HG03342 (cell line): ENCODE measurements around the gene PGAP3.

Source experiments
- ATAC-seq: cut with Tn5 transposase; IDR thresholded peaks from one replicate; pipeline ENCODE4 v1.9.1; 2021; ENCODE audit warnings: mild to moderate bottlenecking, moderate library complexity; ENCODE audit not compliant: unreplicated experiment

Gene PGAP3

DNA sequence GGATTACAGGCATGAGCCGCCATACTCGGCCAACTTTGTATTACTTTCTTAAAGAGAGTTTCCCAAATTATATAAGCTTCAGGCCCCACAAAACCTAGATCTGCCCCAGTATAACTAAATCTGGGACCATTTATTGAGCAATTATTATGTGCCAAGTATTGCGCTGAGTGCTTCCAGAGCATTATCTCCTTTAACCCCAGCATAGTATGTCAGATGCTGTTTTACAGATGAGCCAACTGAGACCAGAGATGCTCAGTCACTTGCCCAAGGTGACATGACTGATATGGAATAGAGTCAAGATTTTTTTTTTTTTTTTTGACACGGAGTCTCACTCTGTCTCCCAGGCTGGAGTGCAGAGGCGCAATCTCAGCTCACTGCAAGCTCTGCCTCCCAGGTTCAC lies 10.1 kb upstream of the PGAP3 start:
- ATAC-seq, result no peak

DNA sequence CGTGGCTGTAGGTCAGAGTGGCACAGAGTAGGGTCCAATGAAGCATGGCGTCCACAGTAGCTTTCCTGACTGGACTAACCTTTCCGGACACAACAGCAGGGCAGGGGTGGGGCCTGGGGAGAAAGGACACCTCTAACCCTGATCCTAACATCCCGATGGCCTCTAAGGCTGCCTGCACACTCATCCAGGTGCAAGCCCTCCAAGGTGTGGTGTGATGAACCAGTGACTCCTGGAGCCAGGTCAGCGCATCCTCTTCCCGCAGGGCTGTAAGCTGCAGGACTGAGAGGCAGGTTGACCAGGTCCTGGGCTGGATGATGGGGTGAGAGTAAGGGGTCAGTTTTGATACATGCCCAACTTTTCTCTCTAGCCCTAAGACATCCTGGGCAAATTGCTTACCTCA lies 8.9 kb upstream of the PGAP3 start:
- ATAC-seq, result no peak

DNA sequence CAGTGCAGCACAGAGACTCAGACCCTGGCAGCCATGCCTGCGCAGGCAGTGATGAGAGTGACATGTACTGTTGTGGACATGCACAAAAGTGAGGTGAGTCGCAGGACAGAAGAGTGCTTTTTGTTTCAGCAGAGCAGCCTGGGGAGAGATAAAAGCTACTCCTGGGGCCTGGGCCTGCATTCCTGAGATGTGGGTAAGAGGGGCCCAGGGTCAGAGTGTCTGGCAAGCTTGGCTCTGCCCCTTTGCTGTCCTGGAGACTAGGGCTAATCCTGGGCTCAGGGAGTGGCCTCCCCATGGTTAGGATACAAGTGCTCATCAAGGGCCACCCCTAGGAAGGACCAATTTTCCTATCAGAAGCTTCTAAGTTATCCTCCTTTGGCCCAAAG lies 7.2 kb upstream of the PGAP3 start:
- ATAC-seq, result no peak

DNA sequence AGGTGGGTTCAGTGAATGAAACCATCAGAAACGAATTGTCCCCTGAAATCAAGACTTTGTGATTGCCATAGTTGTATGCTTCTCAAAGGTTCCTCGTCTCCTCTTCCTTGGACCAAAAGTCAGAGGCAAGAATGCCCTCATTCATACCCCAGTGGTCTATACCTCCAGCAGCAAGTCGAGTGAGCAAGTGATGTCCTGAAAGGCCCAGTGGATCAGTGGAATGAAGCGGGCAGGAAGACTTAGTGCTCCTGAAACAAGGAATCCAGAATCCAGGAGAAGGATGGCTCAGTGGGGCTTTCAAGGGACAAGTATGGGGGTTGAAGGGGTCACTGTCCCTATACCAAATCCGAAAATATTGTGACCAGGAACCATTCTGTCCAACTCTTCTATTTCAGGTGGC lies 6.7 kb upstream of the PGAP3 start:
- no peak for ATAC-seq

DNA sequence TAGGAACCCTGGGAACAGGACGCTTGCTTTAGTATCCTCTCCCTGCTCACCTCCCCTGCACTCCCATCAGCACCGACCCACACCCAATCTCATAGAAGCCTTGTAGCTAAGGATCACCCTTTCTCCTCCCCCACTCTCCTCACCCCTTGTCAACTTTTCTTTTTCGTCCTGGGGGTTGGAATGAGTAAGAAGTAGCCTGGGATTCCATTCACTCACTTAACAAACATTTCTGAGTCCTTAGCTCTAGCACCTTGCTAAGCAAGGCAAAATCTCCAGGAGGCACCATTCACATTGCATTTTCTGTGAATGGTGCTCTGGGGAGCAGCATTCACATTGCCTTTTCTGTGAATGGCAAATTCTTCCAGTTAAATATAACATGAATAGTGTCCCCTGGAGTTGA lies 1.1 kb upstream of the PGAP3 start:
- ATAC-seq, result no peak

DNA sequence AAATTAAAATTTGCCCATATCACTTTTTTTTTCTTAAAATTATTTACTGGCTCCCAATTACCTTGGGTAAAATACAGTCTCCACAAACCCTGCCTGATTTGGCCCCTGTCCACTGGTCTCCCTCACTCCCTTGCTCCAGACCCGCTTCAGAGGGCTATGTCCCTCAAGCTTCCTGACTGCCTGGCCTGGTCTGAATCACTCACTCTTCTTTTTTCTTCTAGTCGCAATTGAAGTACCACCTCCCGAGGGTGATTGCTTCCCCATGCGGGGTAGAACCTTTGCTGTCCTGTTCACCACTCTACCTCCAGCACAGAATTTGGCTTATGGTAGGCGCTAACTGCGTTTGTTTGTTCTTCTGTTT lies 598 bp upstream of the PGAP3 start:
- no peak for ATAC-seq

DNA sequence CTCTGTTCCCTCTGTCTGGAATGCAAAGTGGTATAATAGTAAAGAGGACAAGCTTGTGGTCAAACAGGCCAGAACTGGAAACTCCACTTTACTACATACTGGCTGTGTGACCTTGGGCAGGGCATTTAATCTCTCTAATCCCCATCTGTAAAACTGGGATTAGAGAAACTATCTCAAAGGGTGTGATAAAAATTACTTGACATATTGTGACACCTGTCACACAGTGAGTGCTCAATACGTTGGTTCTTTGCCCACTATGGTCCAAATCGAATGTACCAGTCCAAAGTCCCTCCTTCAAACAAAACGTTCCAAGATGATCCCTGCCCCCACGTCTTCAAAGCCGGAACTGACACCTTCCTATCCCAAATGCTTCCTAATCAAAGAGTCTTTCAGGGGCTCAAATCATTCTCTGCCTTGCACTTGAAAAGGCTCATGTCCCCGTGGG lies 734 bp downstream of the PGAP3 start:
- ATAC-seq, result no peak

DNA sequence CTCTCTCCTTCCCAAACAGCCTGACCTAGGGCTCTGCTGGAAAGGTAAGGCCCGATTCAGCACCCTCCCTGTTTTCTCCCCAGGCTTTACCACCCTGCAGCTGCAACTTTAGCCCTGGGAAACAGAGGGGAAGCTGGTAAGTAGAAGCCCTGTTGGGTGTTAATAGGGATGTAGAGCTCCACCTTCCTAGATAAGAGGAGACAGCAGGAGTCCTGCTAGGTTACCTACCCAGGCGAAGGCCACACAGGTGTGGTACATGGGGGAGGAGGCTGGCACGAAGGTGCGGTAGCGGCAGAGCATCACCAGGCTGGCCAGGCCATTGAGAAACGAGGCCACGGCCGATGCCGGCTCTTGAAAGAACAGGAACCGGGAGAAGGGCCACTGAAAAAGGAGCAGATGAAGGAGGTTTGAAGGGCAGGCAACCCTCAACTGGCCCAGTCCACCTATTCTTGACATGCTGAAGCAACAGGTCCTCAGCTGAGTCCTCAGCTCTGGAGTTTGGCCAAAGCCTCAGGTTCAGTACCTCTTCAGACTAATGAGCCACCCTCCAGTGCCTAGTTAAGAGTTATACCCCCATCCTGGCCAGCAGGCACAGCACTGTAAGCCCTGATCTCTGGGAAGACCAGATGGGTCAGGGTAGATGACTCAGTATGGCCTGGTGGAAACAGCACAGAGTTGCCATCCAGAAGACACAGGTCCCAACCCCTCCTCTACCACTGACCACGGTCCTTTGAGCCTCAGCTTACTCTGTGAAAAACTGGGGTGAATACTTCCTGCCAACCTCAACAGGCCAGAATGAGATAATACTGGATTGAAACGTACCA lies 3.3 kb downstream of the PGAP3 start:
- ATAC-seq, result no peak

DNA sequence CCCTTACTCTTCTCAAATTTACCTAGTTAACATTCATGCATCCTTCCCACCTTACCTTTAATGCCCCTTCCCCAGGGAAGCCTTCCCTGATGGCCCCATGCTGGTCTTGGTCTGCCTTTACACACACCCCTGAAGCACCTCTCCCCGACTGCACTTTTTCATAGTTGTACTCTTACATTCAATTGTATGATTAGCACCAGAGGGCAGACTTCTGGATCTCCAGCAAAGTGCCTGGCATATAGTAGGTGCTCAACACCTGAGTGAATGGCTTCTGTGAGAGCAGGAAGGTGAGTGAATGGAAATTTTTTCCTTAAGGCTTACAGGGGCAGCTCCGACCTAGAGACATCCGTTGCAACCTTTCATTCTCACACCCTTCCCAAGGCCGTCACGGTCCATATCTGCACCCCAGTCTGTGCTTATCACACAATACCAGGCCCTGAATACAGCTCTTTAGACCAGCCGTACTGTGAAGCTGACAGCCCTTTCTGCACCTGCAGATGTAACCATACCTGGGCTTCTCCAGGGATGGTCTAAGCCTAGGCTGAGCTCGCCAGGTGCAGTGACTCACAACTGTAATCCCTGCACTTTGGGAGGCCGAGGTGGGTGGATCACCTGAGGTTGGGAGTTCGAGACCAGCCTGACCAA lies 4.4 kb downstream of the PGAP3 start:
- ATAC-seq, result no peak

DNA sequence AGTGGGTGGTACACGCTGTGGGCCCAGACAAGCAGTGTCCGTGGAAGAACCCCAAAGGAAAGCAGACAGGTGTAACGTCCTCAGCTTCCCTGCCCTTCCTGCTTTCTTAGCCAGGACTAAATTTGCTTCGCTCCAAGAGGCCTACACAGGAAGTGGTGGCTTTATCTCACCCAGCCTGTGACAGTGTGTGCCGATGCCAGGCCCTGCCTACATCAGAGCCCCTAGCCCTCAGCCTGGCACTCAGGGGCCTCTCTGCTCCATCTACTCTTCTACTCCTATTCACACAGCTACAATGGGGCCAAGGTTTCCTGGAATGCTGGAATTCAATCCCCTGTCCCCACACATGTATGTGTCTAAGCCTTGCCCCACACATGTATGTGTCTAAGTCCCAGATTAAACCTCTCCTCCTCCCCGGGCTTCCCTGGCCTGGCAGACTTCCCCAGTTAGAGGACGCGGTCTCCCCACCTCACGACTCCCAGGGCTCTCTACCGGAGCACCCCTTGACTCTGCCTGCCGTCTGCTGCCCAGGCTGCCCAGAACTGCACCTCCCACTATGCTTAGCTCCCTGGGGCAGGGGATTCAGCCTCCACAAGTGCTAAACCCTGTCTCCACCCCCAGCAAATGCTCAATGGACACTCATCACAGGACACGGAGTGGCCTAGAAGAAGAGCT lies 8.2 kb downstream of the PGAP3 start:
- no peak for ATAC-seq

DNA sequence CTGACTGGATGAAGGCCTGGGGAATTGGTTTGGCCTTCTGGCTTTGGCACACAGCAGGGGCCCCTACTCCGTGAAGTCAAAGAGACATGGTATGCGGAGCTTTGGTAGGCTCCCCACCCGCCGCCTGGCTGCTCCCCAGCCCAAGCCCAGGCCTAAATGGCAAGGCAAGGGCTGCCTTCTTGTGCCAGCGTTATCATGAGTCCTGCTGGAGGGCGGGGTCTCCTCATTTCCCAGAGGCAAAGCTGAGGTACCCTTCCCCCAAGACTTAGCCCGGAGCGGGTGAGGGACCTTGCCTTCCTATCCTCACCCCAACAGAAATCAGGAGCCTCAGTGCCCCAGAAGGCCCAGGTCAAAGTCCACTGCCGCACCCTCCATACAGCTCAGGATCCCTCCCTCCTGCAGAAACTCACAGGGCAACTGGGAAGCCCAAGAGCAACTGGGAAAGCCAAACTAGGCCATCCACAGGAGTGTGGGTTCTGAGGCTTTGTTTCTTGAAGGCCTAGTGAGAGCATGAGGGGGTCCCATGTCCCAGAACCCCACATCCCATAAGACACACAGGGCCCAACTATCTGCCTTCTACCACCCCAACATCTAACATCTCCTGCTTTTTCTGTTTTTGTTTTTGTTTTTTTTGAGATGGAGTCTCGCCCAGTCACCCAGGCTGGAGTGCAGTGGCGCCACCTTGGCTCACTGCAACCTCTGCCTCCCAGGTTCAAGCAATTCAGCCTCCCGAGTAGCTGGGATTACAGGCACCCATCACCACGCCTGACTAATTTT lies 9.3 kb downstream of the PGAP3 start:
- no peak for ATAC-seq

DNA sequence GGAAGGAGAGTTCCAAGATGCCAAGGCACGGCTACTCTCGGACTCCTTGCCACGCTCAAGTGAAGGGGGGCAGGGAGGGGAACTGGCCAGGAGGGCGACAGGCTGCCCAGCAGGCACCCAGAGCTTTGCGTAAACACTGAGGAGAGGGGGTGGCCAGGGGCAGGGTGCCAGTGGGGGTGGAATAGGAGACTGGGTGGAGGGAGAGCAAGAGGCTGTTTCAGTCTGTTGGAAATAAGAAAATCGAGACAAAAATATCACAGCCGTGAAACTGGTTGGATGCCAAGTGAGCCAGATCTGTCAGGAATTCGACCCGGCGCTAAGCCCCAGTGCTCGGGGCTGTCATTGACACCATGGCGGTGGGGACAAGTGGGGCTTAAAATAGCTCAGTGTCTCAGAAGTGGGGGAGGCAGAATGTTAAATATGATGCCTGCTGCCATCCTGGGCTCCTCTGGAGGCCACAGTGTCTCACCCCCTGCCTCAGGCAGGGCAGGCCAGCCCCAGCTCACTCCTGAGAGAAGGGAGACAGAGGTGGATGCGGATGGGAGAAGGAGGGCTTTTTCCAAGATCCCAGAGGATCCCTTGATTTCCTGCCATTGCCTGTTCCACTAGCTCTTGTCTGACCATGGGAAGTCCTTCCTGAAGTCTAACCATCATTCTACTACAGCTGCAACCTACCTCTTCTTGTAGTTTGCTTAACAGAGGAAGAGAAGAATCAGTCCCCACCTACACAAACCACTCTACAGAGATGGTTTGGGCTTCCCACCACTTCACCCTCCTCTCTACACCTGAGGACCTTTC lies 10.1 kb downstream of the PGAP3 start:
- no peak for ATAC-seq

DNA sequence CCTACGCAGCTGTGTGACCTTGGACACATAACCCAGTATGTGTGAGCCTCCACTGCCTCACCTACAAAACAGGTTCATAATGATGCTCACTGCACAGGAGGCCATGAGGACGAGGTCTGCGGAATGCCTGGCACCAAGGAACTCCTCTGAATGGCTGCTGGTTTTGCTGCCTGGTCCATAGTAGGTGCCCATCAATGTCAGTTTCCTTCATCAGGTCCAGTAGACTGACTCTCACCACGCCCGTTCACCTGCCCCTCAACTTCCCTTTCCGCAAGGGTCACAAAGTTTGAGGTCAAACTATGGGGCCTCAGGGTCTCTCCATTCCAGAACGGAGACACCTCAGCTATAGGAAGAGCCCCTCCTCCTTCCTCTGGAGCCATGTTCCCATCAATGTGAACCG lies 10.8 kb downstream of the PGAP3 start:
- no peak for ATAC-seq

DNA sequence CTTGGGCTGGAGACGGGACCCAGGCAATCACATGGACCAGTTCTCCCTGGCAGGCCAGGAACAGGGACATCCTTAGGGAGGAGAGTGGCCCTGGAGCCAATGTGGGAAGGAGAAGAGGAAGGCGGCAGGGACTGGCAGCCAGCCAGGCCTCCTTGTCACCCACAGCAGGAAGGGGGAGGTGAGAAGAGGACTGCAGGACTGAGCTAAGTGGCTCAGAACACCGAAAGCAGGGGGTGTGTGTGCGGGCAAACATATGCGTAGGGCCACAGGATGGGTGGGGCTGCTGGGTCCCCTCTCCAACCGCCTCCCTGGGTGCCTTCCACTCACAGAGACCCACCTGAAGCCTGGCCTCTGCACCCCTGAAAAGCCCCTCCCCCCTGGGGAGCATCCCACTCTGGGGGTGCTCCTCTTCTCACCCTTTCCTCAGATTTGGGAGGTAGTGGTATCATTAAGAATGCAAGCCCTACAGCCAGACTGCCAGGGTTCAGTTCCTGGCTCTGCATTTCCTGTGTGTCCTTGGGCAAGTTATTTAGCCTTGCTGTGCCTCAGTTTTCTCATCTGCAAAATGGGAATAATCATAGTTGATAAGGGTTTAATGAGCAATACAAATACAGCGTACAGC lies 11.5 kb downstream of the PGAP3 start:
- ATAC-seq, result no peak

DNA sequence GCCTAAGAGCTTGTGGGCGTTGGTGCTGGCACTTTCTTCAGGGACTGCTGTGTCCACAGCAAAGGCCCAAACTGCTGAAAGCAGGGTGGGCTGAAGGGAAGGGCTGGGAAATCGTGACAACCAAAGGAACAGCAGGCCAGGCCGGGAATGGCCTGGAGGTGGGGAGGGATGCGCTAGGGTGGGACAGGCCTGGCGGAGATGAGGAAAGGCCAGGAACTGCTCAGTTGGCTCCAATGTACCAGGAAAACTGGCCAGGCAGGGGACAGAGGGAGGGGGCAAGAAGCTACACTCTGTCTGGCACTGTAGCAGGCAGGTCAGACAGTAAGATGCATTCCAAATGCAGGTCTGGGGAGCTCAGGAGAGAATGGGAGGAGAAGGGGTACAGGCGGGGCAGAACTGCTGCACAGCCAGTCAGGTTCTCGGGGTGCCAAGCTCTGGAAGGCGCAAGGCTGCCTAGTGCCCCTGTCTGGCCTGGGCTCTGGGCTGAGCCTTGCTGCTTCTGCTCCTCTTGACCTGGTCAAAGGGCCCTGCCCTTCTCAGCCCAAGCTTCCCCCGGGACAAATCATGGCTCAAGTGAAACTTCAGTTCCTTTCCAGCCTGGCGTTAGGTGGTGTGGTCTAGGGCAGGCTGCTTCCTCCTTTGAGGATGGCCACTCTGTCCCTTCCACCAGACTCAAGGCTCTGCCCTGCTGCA lies 12.3 kb downstream of the PGAP3 start:
- no peak for ATAC-seq

DNA sequence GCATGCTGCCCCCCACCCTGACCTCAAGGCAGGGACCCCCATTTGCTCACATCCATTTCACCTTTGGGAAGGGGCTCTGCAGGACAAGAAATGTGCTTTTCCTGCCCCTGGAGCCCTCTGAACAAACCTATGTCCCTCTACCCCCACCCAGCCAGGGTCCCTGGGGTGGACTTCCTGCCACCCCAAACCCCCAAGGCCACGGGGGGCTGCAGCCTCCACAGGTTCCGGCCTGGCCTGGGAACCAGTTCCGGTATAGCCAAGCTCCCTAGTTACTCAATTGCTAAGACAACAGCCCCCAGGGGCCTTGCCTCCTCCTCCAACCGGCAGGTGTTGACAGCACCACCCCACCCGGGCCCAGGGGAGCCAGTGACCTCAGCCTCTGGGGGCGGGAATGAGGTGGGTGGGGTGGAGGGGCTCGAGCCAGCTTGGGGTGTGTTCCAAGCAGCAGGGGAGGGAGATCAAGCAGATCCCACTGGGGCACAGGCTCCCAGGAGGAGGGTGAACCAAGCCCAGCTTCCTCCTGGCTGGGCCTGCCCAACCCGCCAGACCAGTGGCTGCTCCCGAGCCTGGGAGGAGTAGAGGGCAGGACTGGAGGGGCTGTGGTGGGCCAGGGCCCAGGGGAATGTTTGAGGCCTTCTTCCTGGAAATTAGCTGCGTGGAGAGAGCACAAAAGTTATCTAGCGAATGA lies 13.0 kb downstream of the PGAP3 start:
- peak; percentile 55 for ATAC-seq

DNA sequence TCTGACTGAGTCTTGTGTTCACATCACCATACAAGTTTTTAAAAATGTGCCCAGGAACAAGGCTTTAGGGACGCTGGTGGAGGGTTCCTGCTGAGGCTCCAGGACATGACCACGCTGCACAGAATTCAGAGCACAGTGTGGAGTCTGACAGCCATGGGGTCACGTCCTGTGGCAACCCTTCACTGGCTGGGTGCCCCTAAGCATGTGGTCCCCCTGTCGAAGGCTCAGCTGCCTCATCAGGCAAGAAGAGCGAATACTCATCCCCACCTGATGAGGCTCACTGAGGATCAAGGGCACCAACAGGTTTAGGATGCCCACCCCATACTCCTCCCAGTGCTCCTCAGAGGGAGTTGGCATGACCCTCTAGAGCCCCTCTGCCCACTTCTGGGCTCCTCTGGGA lies 13.7 kb downstream of the PGAP3 start:
- no peak for ATAC-seq

DNA sequence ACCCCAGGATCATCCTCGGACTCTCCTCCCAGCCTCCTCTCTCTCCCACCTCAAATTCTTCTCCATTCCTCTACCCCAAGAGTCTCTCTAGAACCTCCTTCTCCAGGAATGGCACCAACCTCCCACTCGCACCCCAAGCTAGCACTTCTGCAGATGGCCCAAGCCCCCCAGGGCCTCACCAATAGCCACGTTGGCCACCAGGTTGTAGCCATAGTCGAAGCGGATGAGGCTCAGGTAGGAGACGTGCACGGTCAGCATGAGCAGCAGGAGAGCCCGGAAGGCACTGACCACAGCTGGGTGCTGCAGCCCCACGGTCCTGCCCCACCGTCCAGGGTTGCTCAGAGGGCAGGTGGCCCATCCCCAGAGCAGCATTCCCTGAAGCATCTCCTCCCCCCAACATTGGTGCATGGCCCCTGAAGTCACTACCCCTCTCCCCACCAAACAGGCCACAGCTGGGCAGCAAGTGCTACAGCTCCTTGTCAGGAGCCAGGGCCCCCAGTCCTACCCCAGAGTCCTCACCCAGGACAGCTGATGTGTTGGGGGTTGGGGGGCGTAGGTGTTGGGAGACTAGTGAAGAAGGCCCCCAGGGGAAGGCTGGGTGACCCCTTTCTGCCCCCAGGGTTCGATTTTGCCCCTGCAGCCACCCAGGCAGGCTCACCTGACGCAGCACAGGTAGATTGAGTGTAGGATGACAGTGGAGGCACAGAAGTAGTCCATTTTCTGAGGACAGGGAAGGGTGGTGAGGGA lies 14.3 kb downstream of the PGAP3 start:
- ATAC-seq, result no peak
